ENCODE data around the gene SPSB4.

Gene SPSB4

GRCh38 chr3:141050576-141051442 lies at the start of gene SPSB4:
Gene SPSB4 (plus strand): TSS chr3:141051347. CDS start chr3:141066105, 14,758 bp downstream.
- DNase-seq: no peak

GRCh38 chr3:141006344-141006743 lies 44.8 kb upstream of the SPSB4 start:
- DNase-seq: no peak

- no peak for DNase-seq
Measured at GRCh38 chr3:141009496-141009895, 41.7 kb upstream of the SPSB4 start.

GRCh38 chr3:141011232-141011996 lies 39.7 kb upstream of the SPSB4 start:
- peak; percentile 63 for DNase-seq

- DNase-seq: no peak
Measured at GRCh38 chr3:141011997-141012262, 39.2 kb upstream of the SPSB4 start.

- DNase-seq: no peak
Measured at GRCh38 chr3:141012571-141012970, 38.6 kb upstream of the SPSB4 start.

GRCh38 chr3:141015481-141015880 lies 35.7 kb upstream of the SPSB4 start:
- DNase-seq: no peak

GRCh38 chr3:141017366-141018322 lies 33.5 kb upstream of the SPSB4 start:
- DNase-seq: peak; percentile 16

- DNase-seq: no peak
Measured at GRCh38 chr3:141019244-141019643, 31.9 kb upstream of the SPSB4 start.

GRCh38 chr3:141020143-141020830 lies 30.9 kb upstream of the SPSB4 start:
- DNase-seq: no peak

- no peak for DNase-seq
Measured at GRCh38 chr3:141021261-141021660, 29.9 kb upstream of the SPSB4 start.

GRCh38 chr3:141030296-141030695 lies 20.9 kb upstream of the SPSB4 start:
- DNase-seq: no peak

- DNase-seq: no peak
Measured at GRCh38 chr3:141039589-141039988, 11.6 kb upstream of the SPSB4 start.

GRCh38 chr3:141044695-141045641 lies 6.2 kb upstream of the SPSB4 start:
- DNase-seq: no peak

GRCh38 chr3:141045849-141046248 lies 5.3 kb upstream of the SPSB4 start:
- no peak for DNase-seq

GRCh38 chr3:141047168-141047567 lies 4.0 kb upstream of the SPSB4 start:
- no peak for DNase-seq

GRCh38 chr3:141049681-141050080 lies 1.5 kb upstream of the SPSB4 start:
- no peak for DNase-seq

GRCh38 chr3:141051443-141052200 lies 475 bp downstream of the SPSB4 start:
- no peak for DNase-seq

- no peak for DNase-seq
Measured at GRCh38 chr3:141052201-141053069, 1.3 kb downstream of the SPSB4 start.

- DNase-seq: no peak
Measured at GRCh38 chr3:141055136-141055535, 4.0 kb downstream of the SPSB4 start.
